DMS114 treated with DMSO at 0.1 percent for 48 hours (cell line): ENCODE measurements around the gene MT1E.
"Not testable (repeated sequence)": the region's sequence is repeated elsewhere in the genome, so short reads cannot be mapped to it uniquely, and the experiment has no call there.

Experiments used
- DNase-seq: peaks from one replicate; lab custom pipeline; 2025; ENCODE audit not compliant: unreplicated experiment; lab: John Stamatoyannopoulos, UW

The MT1E gene

DNA sequence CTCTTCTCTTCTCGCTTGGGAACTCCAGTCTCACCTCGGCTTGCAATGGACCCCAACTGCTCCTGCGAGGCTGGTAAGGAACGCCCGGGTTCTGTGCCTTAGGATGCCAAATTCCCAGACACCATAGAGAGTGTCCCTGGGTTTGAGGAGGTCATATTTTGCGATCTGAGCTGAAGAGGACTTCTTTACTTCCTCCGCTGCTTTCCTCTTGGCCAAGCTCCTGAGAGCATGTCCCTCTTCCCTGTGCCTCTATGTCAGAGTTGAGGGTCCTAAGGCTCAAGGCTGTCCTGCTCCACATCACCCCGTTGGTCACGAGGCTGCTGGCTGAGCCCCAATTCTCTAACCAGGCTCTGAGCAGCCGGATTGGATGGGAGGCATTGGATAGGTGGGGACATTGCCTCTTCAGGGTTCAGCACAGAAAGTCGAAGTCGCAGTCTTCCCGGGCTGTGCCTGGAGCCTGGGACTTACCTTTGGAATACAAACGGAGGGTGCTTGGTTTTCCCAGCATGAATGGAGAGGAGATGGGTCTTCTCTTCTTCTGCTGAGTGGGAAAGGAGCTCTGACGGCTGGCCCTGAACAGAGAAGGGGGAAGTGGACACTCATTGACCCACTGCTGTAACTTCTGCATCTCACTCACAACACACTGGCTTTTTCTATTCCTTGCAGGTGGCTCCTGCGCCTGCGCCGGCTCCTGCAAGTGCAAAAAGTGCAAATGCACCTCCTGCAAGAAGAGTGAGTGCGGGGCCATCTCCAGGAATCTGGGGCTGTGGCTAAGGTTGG is 44.4 kb downstream of the MT1E start:
- DNase-seq = no peak

- DNase-seq = no peak
These were observed 45.0 kb downstream of the MT1E start for GRCh38 chr16:56670620-56670934.

- not testable (repeated sequence) for DNase-seq
These were observed 46.1 kb downstream of the MT1E start for GRCh38 chr16:56671691-56672090.

- DNase-seq = not testable (repeated sequence)
These were observed 46.6 kb downstream of the MT1E start for GRCh38 chr16:56672171-56672570.

GRCh38 chr16:56672761-56673536 is 47.4 kb downstream of the MT1E start:
- DNase-seq = no peak

DNA sequence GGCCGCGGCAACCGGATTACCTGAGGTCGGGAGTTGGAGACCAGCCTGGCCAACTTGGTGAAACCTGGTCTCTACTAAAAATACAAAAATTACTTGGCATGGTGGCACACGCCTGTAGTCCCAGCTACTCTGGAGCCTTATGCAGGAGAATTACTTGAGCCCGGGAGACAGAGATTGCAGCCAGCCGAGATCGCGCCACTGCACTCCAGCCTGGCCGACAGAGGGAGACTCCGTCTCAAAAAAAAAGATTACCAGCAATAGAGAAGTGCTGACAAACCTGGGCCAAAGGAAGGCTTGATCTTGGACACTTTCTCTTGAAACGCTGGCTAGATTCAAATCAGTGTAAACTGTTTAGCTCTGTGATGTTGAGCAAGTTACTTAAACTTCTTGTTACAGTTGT is 48.3 kb downstream of the MT1E start:
- peak; percentile 16 for DNase-seq

DNA sequence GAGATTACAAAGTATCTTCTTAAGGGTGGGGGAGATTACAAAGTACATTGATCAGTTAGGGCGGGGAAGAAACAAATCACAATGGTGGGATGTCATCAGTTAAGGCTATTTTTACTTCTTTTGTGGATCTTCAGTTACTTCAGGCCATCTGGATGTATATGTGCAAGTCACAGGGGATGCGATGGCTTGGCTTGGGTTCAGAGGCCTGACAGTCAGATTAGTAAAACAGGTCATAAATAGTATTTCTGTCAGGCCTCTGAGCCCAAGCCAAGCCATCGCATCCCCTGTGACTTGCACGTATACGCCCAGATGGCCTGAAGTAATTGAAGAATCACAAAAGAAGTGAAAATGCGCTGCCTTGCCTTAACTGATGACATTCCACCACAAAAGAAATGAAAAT is 49.0 kb downstream of the MT1E start:
- not testable (repeated sequence) for DNase-seq

GRCh38 chr16:56675685-56676210 is 50.2 kb downstream of the MT1E start:
- no peak for DNase-seq
